OCI-LY7 (cell line): ENCODE results near the gene DGLUCY. TPM values are rescaled to one million over a fixed set of nuclear protein-coding genes. Genes with fewer than 3 reads are reported as not detected.

Experiments
- BruUV-seq: library from RNA; stranded (reverse); fragments of 400-500 nt; replicated peaks from 2 replicates; lab custom pipeline; 2021; lab: Mats Ljungman, UMichigan
- CTCF ChIA-PET: fragments of 300-600 bp; sonication (Branson Sonifier 250); formaldehyde crosslinking; loops from one replicate; lab custom pipeline; 2022; ENCODE audit warnings: antibody characterized with exemption; ENCODE audit not compliant: unreplicated experiment; lab: Charles Lee
- POLR2A ChIA-PET: fragments of 300-600 bp; sonication (Branson Sonifier 250); formaldehyde crosslinking; loops from one replicate; lab custom pipeline; 2022; ENCODE audit warnings: antibody characterized with exemption; lab: Charles Lee
- DNase-seq: peaks from one replicate; pipeline ENCODE4 v3.0.0-alpha.2; 2015; ENCODE audit warnings: low spot score
- H2AFZ ChIP-seq: fragments of 200-600 bp; sonication (generic), shearing (Covaris generic); 2 replicates; pipeline ENCODE4 v1.6.1; 2014; ENCODE audit warnings: mild to moderate bottlenecking, antibody characterized with exemption, low read length, moderate library complexity
- H3K27ac ChIP-seq: fragments of 200-600 bp; sonication (generic); 2 replicates; pipeline ENCODE4 v1.5.1; 2014; ENCODE audit warnings: mixed run types, low read depth, mild to moderate bottlenecking, moderate library complexity, low read length, inconsistent platforms; ENCODE audit not compliant: poor library complexity, severe bottlenecking
- H3K36me3 ChIP-seq: fragments of 200-600 bp; sonication (generic); 2 replicates; pipeline ENCODE4 v1.6.1; 2014; ENCODE audit warnings: mild to moderate bottlenecking, antibody characterized with exemption, low read length, moderate library complexity, mixed read lengths; ENCODE audit not compliant: insufficient read depth
- H3K4me1 ChIP-seq: fragments of 200-600 bp; sonication (generic); 2 replicates; pipeline ENCODE4 v1.5.1; 2014; ENCODE audit warnings: mild to moderate bottlenecking, low read length; ENCODE audit not compliant: insufficient read depth, poor library complexity, severe bottlenecking
- H3K4me2 ChIP-seq: fragments of 200-600 bp; sonication (generic); 2 replicates; pipeline ENCODE4 v1.6.1; 2014; ENCODE audit warnings: mild to moderate bottlenecking, low read length
- H3K4me3 ChIP-seq: fragments of 200-600 bp; sonication (generic); 2 replicates; pipeline ENCODE4 v1.5.1; 2014; ENCODE audit warnings: mild to moderate bottlenecking, low read depth, low read length; ENCODE audit not compliant: poor library complexity, severe bottlenecking
- H3K79me2 ChIP-seq: fragments of 200-600 bp; sonication (generic); 2 replicates; pipeline ENCODE4 v1.6.1; 2016; ENCODE audit warnings: low read depth, mild to moderate bottlenecking, low read length, moderate library complexity, mixed read lengths; ENCODE audit not compliant: insufficient read depth
- H3K9me2 ChIP-seq: fragments of 200-600 bp; sonication (generic); 2 replicates; pipeline ENCODE4 v1.6.1; 2016; ENCODE audit warnings: mild to moderate bottlenecking, low read length, mixed read lengths; ENCODE audit not compliant: insufficient read depth
- H3K9me3 ChIP-seq: fragments of 200-600 bp; sonication (generic); 2 replicates; pipeline ENCODE4 v1.6.1; 2014; ENCODE audit warnings: mild to moderate bottlenecking, mixed run types, low read length, mixed read lengths
- H4K20me1 ChIP-seq: fragments of 200-600 bp; sonication (generic); 2 replicates; pipeline ENCODE4 v1.6.1; 2014; ENCODE audit warnings: mild to moderate bottlenecking, antibody characterized with exemption, low read length, moderate library complexity, mixed read lengths; ENCODE audit not compliant: insufficient read depth
- EZH2phosphoT487 ChIP-seq: fragments of 200-600 bp; sonication (generic); IDR thresholded peaks from 2 replicates; pipeline ENCODE4 v1.6.1; 2018; ENCODE audit warnings: low read depth, borderline replicate concordance, mild to moderate bottlenecking, mixed run types, antibody characterized with exemption, low read length, moderate library complexity, mixed read lengths
- intact Hi-C: fragments of 100-400 bp; cut with micrococcal nuclease; formaldehyde crosslinking; loops from one replicate; pipeline ENCODE4 v1.10.0; 2022; ENCODE audit not compliant: unreplicated experiment
- total RNA-seq, 2 experiments: library from RNA; depleted of rRNA in 1 of 2; stranded (reverse); fragments of >200 nt in 1 of 2; shearing (Covaris generic) in 1 of 2; gene quantifications; 2 replicates each; pipeline ENCODE4 v1.2.3, GENCODE V29; 2014 to 2022
- TF ChIP-seq, protein P1 (sequence below): fragments of 200-600 bp; sonication (generic); conservative IDR thresholded peaks from 2 replicates; pipeline ENCODE4 v1.5.1; 2014; ENCODE audit warnings: mild to moderate bottlenecking, antibody characterized with exemption, low read length, moderate library complexity, mixed read lengths

The DGLUCY gene
- total RNA-seq, 2 experiments from 2014 or later: 37.6 to 56.8 TPM

DNA sequence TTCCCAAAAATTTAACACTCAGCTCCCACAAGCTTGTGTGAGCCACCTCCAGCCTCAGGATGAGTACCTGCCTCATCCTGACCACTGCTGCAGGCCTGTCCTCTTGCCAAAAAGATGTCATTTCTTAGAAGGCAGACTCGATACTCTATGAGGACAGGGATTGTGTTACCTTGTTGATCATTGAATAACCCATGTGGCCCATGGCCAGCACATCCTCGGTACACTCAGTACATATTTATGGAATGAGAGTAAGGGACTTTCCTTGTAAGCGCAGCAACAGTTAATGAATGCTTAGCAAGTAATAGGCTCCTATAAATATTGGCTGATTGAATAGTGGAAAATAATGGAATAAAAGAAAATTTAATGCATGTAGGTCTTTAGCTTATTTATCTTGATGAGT lies 15.3 kb upstream of the DGLUCY start:
- Histone ChIP-seq H3K9me3 (no peaks in the 10 kb centered on the region), H4K20me1 (no peaks in the 10 kb centered on the region), H3K79me2 (no peaks in the 10 kb centered on the region), H3K4me3 (no peak overlapping the region), H3K4me2 (no peak overlapping the region), H3K36me3 (no peaks in the 10 kb centered on the region), H3K4me1 (no peaks in the 10 kb centered on the region), H3K27ac (no peak overlapping the region), H3K9me2 (no peaks in the 10 kb centered on the region), H2AFZ (no peak overlapping the region)
- ChIA-PET POLR2A (interaction anchor here (0.6 to 1.1 kb wide), 4 partner anchors 10 to 18 kb away, joined by 3 to 5 read pairs (median 4); partner anchors contain the start of gene DGLUCY), CTCF (no interaction called here)
- TF ChIP-seq EZH2phosphoT487: no peak
- TF ChIP-seq, protein P1, sequence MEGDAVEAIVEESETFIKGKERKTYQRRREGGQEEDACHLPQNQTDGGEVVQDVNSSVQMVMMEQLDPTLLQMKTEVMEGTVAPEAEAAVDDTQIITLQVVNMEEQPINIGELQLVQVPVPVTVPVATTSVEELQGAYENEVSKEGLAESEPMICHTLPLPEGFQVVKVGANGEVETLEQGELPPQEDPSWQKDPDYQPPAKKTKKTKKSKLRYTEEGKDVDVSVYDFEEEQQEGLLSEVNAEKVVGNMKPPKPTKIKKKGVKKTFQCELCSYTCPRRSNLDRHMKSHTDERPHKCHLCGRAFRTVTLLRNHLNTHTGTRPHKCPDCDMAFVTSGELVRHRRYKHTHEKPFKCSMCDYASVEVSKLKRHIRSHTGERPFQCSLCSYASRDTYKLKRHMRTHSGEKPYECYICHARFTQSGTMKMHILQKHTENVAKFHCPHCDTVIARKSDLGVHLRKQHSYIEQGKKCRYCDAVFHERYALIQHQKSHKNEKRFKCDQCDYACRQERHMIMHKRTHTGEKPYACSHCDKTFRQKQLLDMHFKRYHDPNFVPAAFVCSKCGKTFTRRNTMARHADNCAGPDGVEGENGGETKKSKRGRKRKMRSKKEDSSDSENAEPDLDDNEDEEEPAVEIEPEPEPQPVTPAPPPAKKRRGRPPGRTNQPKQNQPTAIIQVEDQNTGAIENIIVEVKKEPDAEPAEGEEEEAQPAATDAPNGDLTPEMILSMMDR: no peak
- no TSS peak for BruUV-seq
- no peak for DNase-seq
- intact Hi-C loops: no loop called here

DNA sequence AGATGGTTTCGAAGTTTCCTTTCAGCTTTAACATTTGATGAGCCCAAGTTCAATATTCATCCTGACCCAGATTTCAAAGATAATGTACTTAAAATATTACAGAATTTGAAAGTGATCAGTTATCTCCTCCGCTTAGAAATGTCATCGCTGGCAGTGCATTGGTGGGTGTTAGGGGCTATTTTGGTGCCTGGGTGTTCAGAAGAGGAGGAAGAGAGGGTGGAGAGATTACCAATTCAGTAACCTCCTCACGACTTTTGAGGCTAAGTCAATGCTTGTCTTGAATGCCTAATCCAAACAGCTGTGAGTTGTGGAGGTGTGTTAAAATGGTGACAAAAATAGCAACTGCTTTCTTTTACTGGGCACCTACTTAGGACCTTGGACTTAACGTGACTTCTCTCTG lies 13.8 kb upstream of the DGLUCY start:
- BruUV-seq: no TSS peak
- intact Hi-C loops: no loop called here
- POLR2A ChIA-PET: interaction anchor here (0.6 to 1.1 kb wide), 3 partner anchors 33 to 172 kb away, joined by 3 read pairs; no protein-coding TSS in a partner anchor
- H3K27ac ChIP-seq: no peak overlapping the region
- no peaks in the 10 kb centered on the region for H3K36me3 ChIP-seq
- TF ChIP-seq EZH2phosphoT487: no peak
- TF ChIP-seq, protein P1: no peak
- no peaks in the 10 kb centered on the region for H3K9me2 ChIP-seq
- H2AFZ ChIP-seq: no peak overlapping the region
- no peak overlapping the region for H3K4me2 ChIP-seq
- no peaks in the 10 kb centered on the region for H3K4me1 ChIP-seq
- H3K79me2 ChIP-seq: no peaks in the 10 kb centered on the region
- no peak overlapping the region for H3K4me3 ChIP-seq
- CTCF ChIA-PET: no interaction called here
- DNase-seq: no peak
- H4K20me1 ChIP-seq: no peaks in the 10 kb centered on the region
- no peaks in the 10 kb centered on the region for H3K9me3 ChIP-seq

DNA sequence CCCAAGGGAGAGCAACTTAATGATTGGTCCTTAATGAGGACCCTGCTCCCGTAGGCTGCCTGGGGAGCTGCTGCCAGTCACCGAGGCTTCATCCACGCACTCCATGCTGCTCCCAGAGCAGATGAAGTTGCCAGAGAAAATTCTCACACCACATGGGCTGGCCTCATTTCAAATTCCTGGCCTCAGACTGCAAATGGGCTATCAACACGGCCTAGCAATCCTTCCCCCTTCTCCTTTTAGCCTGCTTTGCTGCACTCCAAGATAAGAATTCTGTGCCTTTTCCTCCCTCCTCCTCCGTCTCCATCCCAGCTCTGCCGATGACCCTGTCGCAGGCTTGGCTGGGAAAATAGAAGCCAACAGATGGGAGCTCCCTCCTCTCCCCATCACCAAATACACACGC lies 10.8 kb upstream of the DGLUCY start:
- H3K79me2 ChIP-seq: no peaks in the 10 kb centered on the region
- H2AFZ ChIP-seq: no peak overlapping the region
- H3K9me2 ChIP-seq: no peaks in the 10 kb centered on the region
- H3K4me1 ChIP-seq: no peaks in the 10 kb centered on the region
- TF ChIP-seq EZH2phosphoT487: no peak
- TF ChIP-seq, protein P1: no peak
- H3K4me3 ChIP-seq: no peak overlapping the region
- H3K4me2 ChIP-seq: no peak overlapping the region
- intact Hi-C loops: no loop called here
- no peaks in the 10 kb centered on the region for H3K9me3 ChIP-seq
- H3K27ac ChIP-seq: no peak overlapping the region
- no peaks in the 10 kb centered on the region for H3K36me3 ChIP-seq
- CTCF ChIA-PET: no interaction called here
- DNase-seq: no peak
- no peaks in the 10 kb centered on the region for H4K20me1 ChIP-seq
- POLR2A ChIA-PET: no interaction called here
- no TSS peak for BruUV-seq
